Daoy (cell line): ENCODE data around the gene ADARB1. TPM values are rescaled to one million over a fixed set of nuclear protein-coding genes. Genes with fewer than 3 reads are reported as not detected.

Source experiments
- DNase-seq: peaks from one replicate; pipeline ENCODE4 v3.0.0-alpha.2; 2015; ENCODE audit warnings: low read depth
- total RNA-seq: library from RNA; depleted of rRNA; stranded (reverse); fragments of >200 nt; shearing (Covaris generic); gene quantifications from 2 replicates; pipeline ENCODE4 v1.2.3, GENCODE V29; 2014

ADARB1 gene
- total RNA-seq, 1 experiment from 2014 or later, result 4.7 TPM

- no peak for DNase-seq
These were observed 176.7 kb downstream of the ADARB1 start for GRCh38 chr21:45250914-45251634.

- DNase-seq, result no peak
These were observed 177.5 kb downstream of the ADARB1 start for GRCh38 chr21:45251635-45252447.

GRCh38 chr21:45252448-45252925 is 178.1 kb downstream of the ADARB1 start:
- DNase-seq, result no peak

GRCh38 chr21:45253180-45253579 is 178.8 kb downstream of the ADARB1 start:
- peak; percentile 66 for DNase-seq

GRCh38 chr21:45253633-45254459 is 179.5 kb downstream of the ADARB1 start:
- no peak for DNase-seq

GRCh38 chr21:45254460-45254930 is 180.1 kb downstream of the ADARB1 start:
- DNase-seq, result no peak

GRCh38 chr21:45255381-45256020 is 181.1 kb downstream of the ADARB1 start:
- DNase-seq, result peak; percentile 41

GRCh38 chr21:45256021-45256911 is 181.9 kb downstream of the ADARB1 start:
- peak; percentile 5 for DNase-seq

- peak; percentile 2 for DNase-seq
These were observed 182.7 kb downstream of the ADARB1 start for GRCh38 chr21:45256912-45257672.

- peak; percentile 3 for DNase-seq
These were observed 183.4 kb downstream of the ADARB1 start for GRCh38 chr21:45257673-45258341.

GRCh38 chr21:45258466-45258865 is 184.1 kb downstream of the ADARB1 start:
- peak; percentile 2 for DNase-seq

GRCh38 chr21:45259206-45259840 is 184.9 kb downstream of the ADARB1 start:
- DNase-seq, result peak; percentile 2

- peak; percentile 2 for DNase-seq
These were observed 185.9 kb downstream of the ADARB1 start for GRCh38 chr21:45260191-45260825.

- peak; percentile 3 for DNase-seq
These were observed 186.7 kb downstream of the ADARB1 start for GRCh38 chr21:45261093-45261492.

GRCh38 chr21:45262041-45262581 is 187.7 kb downstream of the ADARB1 start:
- DNase-seq, result peak; percentile 0

- DNase-seq, result peak; percentile 2
These were observed 188.2 kb downstream of the ADARB1 start for GRCh38 chr21:45262616-45263015.

- DNase-seq, result peak; percentile 1
These were observed 189.2 kb downstream of the ADARB1 start for GRCh38 chr21:45263534-45263933.
